COLO829 (cell line): ENCODE data around the gene GAREM1.
"Not testable (repeated sequence)": the region's sequence is repeated elsewhere in the genome, so short reads cannot be mapped to it uniquely, and the experiment has no call there.

ENCODE experiments used
- DNase-seq: peaks from one replicate; pipeline ENCODE4 v3.0.0; 2012; ENCODE audit warnings: low spot score

Gene GAREM1

DNA sequence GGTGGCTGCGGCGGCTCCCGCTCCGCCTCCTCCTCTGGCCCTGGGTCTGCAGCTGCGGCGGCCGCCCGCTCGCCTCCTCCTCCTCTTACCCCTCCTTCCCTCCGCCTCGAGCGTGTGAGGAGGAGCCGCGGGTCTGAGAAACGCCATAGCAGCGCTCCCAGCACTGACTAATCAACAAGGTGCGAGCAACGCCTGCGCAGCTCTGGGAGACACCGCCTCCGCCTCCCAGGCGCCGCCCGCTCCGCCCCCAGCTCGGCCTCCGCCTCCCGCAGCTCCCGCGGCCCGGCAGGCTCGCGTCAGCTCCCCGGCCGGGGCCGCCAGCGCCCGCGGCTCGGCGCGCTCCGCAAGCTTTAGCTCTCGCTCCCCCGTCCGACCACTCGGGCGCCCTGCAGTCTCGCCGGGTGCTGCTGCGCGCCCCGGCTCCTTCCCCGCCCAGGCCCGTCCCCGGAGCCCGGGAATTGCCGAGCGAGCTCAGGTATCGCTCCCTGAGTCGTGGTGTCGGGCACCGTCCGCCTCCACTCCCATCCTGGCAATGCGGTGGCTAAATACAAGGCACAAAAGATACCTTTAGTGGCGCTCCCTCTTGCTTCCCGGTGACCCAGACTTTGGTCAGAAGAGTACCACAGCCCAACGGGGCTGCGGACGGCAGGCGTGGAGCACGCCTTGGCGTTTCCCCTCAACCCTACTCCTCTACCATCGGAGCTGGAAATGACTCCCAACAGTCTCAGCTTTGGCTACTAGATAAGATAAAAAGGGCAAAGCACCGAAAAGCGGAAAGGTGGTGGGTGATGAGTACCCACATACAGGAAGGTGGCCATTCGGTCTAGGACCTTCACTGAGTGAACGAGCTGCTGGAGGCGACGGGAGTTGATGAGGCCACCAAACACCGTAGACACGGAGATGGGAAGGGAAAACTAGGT, at the start of gene GAREM1:
Gene GAREM1 (minus strand): TSS at position 169 of the 920 bp plus-strand sequence. CDS start 454 bp downstream, outside the sequence.
- peak; percentile 82 for DNase-seq

- no peak for DNase-seq
Observed at GRCh38 chr18:32511147-32511546, 40.5 kb upstream of the GAREM1 start.

- no peak for DNase-seq
Observed at GRCh38 chr18:32509111-32509510, 38.4 kb upstream of the GAREM1 start.

- DNase-seq = no peak
Observed at GRCh38 chr18:32507093-32507492, 36.4 kb upstream of the GAREM1 start.

GRCh38 chr18:32502014-32502413, 31.3 kb upstream of the GAREM1 start:
- no peak for DNase-seq

- DNase-seq = not testable (repeated sequence)
Observed at GRCh38 chr18:32501242-32501641, 30.6 kb upstream of the GAREM1 start.

- DNase-seq = no peak
Observed at GRCh38 chr18:32483002-32483401, 12.3 kb upstream of the GAREM1 start.

GRCh38 chr18:32482117-32482516, 11.4 kb upstream of the GAREM1 start:
- no peak for DNase-seq

- no peak for DNase-seq
Observed at GRCh38 chr18:32480581-32480980, 9.9 kb upstream of the GAREM1 start.

- DNase-seq = no peak
Observed at GRCh38 chr18:32478807-32479206, 8.1 kb upstream of the GAREM1 start.

DNA sequence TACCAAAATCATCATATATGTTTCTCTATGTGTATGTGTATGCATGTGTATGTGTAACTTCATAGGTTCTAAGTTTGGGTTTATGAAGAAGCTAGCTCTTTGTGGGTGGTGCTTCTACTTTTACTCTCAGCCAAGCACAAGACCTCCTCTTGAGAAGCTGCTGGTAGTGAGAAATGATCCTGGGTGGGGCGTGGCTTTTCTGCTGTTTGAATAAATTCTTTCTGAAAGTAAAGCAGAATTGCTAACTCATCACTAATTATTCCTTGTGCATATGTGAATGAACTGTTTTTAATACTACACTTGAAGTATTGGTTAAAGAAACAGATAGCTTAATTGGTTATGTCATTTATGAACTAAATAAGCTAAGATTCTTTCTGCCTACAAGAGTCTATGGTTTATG, 7.6 kb upstream of the GAREM1 start:
- DNase-seq = no peak

- no peak for DNase-seq
Observed at GRCh38 chr18:32476106-32476505, 5.4 kb upstream of the GAREM1 start.

DNA sequence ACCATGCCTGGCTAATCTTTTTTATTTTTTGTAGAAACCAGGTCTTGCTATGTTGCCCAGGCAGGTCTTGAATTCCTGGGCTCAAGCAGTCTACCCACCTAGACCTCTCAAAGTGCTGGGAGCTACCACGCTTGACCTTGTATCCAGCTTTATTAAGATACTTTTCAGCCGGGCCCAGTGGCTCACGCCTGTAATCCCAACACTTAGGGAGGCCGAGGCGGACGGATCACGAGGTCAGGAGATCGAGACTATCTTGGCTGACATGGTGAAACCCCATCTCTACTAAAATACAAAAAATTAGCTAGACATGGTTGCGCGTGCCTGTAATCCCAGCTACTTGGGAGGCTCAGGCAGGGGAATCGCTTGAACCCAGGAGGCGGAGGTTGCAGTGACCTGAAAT, 4.4 kb upstream of the GAREM1 start:
- DNase-seq = not testable (repeated sequence)

GRCh38 chr18:32473325-32473724, 2.6 kb upstream of the GAREM1 start:
- DNase-seq = no peak

DNA sequence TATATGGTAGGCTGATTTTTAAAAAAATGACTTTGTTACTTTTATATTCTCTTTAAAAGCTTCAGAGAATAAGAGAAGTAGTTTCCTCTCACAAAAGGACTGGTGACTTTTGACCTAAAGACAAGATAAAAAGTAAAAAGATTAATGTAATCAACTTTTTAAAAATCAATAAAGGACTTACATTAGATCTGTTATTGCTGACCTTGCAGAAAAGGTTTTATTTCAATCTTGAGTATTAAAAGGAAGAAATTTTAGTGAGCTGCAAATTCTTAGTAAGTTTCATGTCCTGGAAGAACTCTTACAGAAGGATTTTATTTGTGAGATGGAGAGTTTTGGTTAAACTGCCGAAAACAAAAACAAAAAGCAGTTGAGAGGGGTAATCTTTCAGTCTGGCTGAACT, 2.2 kb upstream of the GAREM1 start:
- DNase-seq = no peak

GRCh38 chr18:32470460-32470713, 295 bp downstream of the GAREM1 start:
- DNase-seq = no peak

GRCh38 chr18:32469691-32470459, 807 bp downstream of the GAREM1 start:
- no peak for DNase-seq

- DNase-seq = no peak
Observed at GRCh38 chr18:32469190-32469651, 1.5 kb downstream of the GAREM1 start.

DNA sequence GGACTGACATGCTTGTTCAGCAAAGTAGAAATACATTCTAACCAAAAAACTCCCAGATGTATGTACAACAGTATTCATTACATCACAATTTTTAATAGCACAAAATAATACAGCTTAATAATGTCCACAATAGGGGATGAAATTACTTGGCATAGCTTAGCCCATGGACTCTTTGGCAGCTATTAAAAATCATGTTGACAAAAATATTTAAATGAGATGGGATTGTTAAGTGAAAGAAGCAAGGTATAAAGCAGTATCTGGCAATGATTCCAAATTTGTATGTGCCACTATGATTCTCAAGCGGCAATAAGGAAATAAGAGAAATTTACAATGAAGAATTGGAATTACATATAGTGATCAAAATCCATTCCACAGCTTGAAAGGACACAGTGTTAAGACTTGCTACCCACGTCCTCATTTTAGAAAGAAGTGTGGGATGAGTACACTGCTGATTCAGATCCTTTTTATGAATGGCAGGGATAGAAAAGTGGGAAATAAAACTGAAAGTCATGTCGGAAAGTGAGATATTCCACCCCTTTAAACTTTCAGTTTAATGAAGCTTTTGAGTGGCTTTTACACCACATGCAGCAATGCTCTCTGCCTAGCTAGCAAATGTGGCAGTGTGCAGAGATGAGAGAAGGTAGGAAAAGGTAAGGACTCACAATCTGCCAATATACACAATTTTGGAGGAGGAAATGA, 2.4 kb downstream of the GAREM1 start:
- DNase-seq = no peak

GRCh38 chr18:32461709-32462272, 8.9 kb downstream of the GAREM1 start:
- DNase-seq = no peak

DNA sequence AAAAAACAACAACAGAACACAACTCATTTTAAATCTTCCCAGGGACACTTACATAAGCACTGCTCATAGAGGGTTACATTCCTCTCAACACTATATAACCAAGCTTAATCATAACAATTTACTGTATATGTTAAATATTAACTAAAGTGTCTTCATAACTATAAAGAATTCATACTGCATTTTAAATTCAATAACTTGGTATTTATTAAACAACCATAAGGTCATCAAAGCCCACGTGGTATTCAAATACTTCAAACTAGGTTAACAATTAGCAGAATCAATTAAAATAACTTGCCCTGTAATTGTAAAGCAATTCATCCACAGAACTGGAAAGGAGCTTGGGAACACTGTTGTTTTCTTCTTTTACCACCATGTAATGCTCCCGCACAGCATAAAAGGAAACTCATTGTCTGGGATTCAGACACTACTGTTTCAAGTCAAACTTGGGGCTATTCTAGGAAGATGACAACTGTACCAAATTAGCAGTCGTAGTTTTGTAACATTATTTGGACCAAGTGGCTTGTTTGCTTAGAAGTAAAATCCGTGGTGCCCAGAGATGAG, 10.4 kb downstream of the GAREM1 start:
- DNase-seq = no peak
